Mammary epithelial cell (primary cell): ENCODE results near the gene CSTPP1.

Experiments
- CTCF ChIP-seq, 2 donors: IDR thresholded peaks in 1 of 2; conservative IDR thresholded peaks in 1 of 2; 2 replicates each; pipeline ENCODE4 v1.5.1; 2011 to 2012; ENCODE audit warnings: inconsistent platforms in 2 of 2, low read length in 2 of 2, mild to moderate bottlenecking in 2 of 2, control low read depth in 1 of 2, low read depth in 1 of 2; ENCODE audit not compliant: insufficient read depth in 1 of 2; ENCODE audit errors: extremely low read depth in 1 of 2
- EZH2 ChIP-seq: IDR thresholded peaks from 2 replicates; pipeline ENCODE4 v1.6.1; 2012; ENCODE audit warnings: low read length, inconsistent platforms, borderline replicate concordance

GRCh38 chr11:47183969-47184368 is 247.4 kb downstream of the CSTPP1 start:
- TF ChIP-seq CTCF (conservative IDR thresholded peaks at IDR 0.05 in 1 of 2, IDR thresholded peaks at IDR 0.05 in 1 of 2; ENCODE audit: extremely low read depth in 1 of 2, insufficient read depth in 1 of 2, low read depth in 1 of 2, low read length in 2 of 2) (no peak), EZH2 (no peak)
